Astrocyte (in vitro differentiated cells and primary cell): ENCODE measurements around the gene KCNMA1.

Experiments
- CTCF ChIP-seq: IDR thresholded peaks from 2 replicates; pipeline ENCODE4 v1.5.1; 2011; ENCODE audit warnings: low read depth, mild to moderate bottlenecking, inconsistent platforms, low read length, moderate library complexity; ENCODE audit not compliant: insufficient read depth
- EZH2 ChIP-seq: IDR thresholded peaks from 2 replicates; pipeline ENCODE4 v1.6.1; 2012; ENCODE audit warnings: mild to moderate bottlenecking, low read length, inconsistent platforms; ENCODE audit not compliant: insufficient read depth

- no peak for TF ChIP-seq CTCF
- no peak for TF ChIP-seq EZH2
These were observed 396.3 kb downstream of the KCNMA1 start for GRCh38 chr10:77241350-77241725.
